ENCODE data around the gene SRRM4. TPM values are rescaled to one million over a fixed set of nuclear protein-coding genes. Genes with fewer than 3 reads are reported as not detected.

SRRM4 gene
- total and polyA plus RNA-seq, 3 donors from 2014 or later = 0.37 to 1.4 (median 0.79) TPM

DNA sequence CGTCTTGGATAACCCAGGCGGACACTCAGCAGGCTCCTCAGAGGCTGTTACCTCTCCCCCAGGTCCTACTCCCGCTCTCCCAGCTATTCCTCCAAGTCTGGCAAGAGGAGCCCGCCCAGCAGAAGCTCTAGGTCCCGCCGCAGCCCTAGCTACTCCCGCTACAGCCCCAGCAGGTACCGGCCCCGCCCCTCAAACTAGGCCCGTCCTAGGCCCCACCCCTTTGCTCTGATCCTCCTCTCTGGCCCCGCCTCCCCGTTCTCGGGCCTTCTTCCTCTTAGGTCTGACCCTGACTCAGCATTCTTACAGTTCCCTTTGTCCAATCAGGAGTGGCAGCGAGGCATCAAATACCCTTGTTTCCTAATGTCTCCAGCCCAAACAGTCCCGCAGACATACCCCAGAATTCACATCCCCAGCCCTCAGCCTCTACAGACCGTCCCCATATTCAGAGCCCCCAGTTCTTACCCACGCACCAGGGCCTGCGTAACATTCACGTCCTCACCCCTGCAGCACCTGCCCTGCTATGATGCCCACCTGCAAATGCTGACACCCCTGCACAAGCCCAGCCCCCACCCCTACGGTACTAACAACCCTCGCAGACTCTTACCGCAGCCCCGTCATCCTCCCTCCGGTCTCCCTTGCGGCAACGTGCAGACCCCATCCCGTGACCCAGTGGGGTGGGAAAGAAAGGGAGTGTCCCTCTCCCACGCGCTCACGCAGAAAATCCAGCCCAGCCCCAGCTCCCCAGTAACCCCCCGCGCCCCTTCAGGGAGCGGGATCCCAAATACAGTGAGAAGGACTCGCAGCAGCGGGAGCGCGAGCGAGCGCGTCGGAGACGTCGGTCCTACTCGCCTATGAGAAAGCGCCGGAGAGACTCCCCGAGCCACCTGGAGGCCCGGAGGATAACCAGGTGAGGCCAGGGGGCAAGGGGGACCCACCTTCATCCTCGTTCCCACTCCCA is 172.4 kb downstream of the SRRM4 start:
- DNase-seq = peak; percentile 76
- Histone ChIP-seq H3K27ac (no peak overlapping the region), H3K4me3 (peak overlapping the region; percentile 1 to 3), H3K27me3 (no peaks in the 10 kb centered on the region), H3K36me3 (ENCODE audit: low read depth, missing control alignments) (no peaks in the 10 kb centered on the region), H3K9me3 (no peaks in the 10 kb centered on the region), H3K4me1 (no peaks in the 10 kb centered on the region)
- 31 to 37% methylated on average over 33 to 49 of the region's 49 CpGs for WGBS, 2 donors
- TF ChIP-seq POLR2A (IDR thresholded peaks at IDR 0.05) = no peak
- TF ChIP-seq, protein P1, sequence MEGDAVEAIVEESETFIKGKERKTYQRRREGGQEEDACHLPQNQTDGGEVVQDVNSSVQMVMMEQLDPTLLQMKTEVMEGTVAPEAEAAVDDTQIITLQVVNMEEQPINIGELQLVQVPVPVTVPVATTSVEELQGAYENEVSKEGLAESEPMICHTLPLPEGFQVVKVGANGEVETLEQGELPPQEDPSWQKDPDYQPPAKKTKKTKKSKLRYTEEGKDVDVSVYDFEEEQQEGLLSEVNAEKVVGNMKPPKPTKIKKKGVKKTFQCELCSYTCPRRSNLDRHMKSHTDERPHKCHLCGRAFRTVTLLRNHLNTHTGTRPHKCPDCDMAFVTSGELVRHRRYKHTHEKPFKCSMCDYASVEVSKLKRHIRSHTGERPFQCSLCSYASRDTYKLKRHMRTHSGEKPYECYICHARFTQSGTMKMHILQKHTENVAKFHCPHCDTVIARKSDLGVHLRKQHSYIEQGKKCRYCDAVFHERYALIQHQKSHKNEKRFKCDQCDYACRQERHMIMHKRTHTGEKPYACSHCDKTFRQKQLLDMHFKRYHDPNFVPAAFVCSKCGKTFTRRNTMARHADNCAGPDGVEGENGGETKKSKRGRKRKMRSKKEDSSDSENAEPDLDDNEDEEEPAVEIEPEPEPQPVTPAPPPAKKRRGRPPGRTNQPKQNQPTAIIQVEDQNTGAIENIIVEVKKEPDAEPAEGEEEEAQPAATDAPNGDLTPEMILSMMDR (IDR thresholded peaks at IDR 0.05) = no peak
- intact Hi-C loops (cut with DNase I; ENCODE audit: low total_unique reads) = no loop called here

DNA sequence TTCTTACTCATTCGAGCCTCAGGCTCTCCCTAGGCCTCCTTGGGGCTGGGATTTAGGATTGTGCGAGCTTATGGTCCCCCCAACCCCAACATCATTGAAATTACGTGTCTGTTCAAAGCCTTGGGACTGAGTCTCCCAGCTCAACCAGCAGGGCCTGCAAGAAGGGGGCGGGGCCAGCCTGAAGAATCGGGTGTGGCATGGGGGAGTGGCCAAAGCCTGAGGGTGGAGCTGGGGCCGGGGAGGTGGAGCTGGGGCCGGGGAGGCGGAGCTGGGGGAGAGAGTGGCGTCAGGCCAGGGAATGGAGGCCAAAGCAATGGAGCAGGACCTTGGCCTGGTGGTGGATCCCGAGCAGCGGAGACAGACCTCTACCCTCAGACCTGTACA is 173.1 kb downstream of the SRRM4 start:
- peak overlapping the region; percentile 1 to 3 for H3K4me3 ChIP-seq
- TF ChIP-seq, protein P1 (IDR thresholded peaks at IDR 0.05) = no peak
- no peak for TF ChIP-seq POLR2A (IDR thresholded peaks at IDR 0.05)
- no peaks in the 10 kb centered on the region for H3K27me3 ChIP-seq
- DNase-seq = peak; percentile 66
- WGBS, 2 donors = 44 to 61% methylated on average over 6 to 11 of the region's 11 CpGs
- H3K27ac ChIP-seq = no peak overlapping the region
- H3K9me3 ChIP-seq = no peaks in the 10 kb centered on the region
- H3K36me3 ChIP-seq (ENCODE audit: low read depth, missing control alignments) = no peaks in the 10 kb centered on the region
- intact Hi-C loops (cut with DNase I; ENCODE audit: low total_unique reads) = no loop called here
- no peaks in the 10 kb centered on the region for H3K4me1 ChIP-seq

DNA sequence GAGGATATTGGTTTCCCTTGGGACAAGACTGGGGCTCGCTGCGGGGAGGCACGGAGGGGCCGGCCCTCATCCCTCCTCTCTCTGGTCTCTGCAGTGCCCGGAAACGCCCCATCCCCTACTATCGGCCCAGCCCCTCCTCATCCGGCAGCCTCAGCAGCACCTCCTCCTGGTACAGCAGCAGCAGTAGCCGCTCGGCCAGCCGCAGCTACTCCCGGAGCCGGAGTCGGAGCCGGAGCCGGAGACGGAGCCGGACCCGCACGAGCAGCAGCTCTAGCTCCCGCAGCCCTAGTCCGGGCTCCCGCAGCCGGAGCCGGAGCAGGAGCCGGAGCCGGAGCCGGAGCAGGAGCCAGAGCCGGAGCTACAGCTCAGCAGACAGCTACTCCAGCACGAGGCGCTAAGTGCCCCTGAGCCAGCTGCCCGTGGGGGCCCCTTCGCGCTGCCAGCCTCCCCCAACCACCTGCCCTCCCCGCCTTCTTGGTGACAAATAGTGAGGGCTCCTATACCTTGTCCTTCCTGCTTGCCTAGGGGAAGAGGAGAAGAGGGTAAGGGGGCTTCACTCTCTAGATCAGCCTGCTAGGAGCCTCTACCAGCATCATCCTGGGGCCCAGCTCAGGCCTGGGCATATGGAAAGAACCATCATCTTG is 175.2 kb downstream of the SRRM4 start:
- 50 to 54% methylated on average over 21 to 35 of the region's 35 CpGs for WGBS, 2 donors
- no peaks in the 10 kb centered on the region for H3K4me1 ChIP-seq
- no peaks in the 10 kb centered on the region for H3K9me3 ChIP-seq
- H3K27ac ChIP-seq = no peak overlapping the region
- intact Hi-C loops (cut with DNase I; ENCODE audit: low total_unique reads) = no loop called here
- H3K27me3 ChIP-seq = no peaks in the 10 kb centered on the region
- peak; percentile 38 for DNase-seq
- no peaks in the 10 kb centered on the region for H3K36me3 ChIP-seq (ENCODE audit: low read depth, missing control alignments)
- H3K4me3 ChIP-seq = peak overlapping the region in 1 of 2 donors; percentile 18
- TF ChIP-seq POLR2A (IDR thresholded peaks at IDR 0.05) = no peak
- TF ChIP-seq, protein P1 (IDR thresholded peaks at IDR 0.05) = no peak

DNA sequence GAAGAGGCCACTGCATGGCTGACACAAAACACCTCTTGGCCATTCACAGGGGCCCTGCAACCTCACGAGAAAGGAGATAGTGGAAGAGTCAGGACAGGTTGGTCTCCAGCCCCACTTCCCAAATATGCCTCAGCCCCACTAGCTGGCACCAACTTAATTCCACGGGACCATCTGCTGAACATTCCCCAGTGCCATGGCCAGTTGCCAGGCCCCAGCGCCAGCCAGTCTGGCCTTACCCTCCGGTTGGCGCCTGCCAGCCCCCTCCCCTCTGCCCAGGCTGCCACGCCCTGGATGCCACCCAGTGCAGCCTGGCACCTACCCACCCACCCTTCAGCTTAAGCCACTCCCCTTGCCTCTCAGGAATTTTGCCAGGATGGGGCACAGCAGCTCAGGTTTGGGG is 176.2 kb downstream of the SRRM4 start:
- Histone ChIP-seq H3K27ac (no peak overlapping the region), H3K4me3 (no peak overlapping the region), H3K4me1 (no peaks in the 10 kb centered on the region), H3K36me3 (ENCODE audit: low read depth, missing control alignments) (no peaks in the 10 kb centered on the region), H3K9me3 (no peaks in the 10 kb centered on the region), H3K27me3 (no peaks in the 10 kb centered on the region)
- DNase-seq = no peak
- WGBS, 2 donors = 82 to 96% methylated on average over 4 to 6 of the region's 6 CpGs
- no peak for TF ChIP-seq POLR2A (IDR thresholded peaks at IDR 0.05)
- TF ChIP-seq, protein P1 (IDR thresholded peaks at IDR 0.05) = no peak
- intact Hi-C loops (cut with DNase I; ENCODE audit: low total_unique reads) = no loop called here

Data from testis (tissue), 3 donors.